Esophagus squamous epithelium (tissue), 5 donors: ENCODE results near the gene HUNK. TPM values are rescaled to one million over a fixed set of nuclear protein-coding genes. Genes with fewer than 3 reads are reported as not detected.

ENCODE experiments used
- DNase-seq: peaks from one replicate; lab custom pipeline; 2025; lab: John Stamatoyannopoulos, UW
- H3K27ac ChIP-seq, 4 donors: fragments of 200-600 bp; sonication (generic); one replicate each; pipeline ENCODE4 v1.5.1; 2016 to 2019; ENCODE audit warnings: mild to moderate bottlenecking in 1 of 4
- H3K27me3 ChIP-seq, 4 donors: fragments of 200-600 bp; sonication (generic); 1 replicate in 3 of 4; 2 replicates in 1 of 4; pipeline versions ENCODE4 v1.5.1 to v1.6.0; 2017 to 2021; ENCODE audit warnings: antibody characterized with exemption in 1 of 4
- H3K36me3 ChIP-seq, 3 donors: fragments of 200-600 bp; sonication (generic); one replicate each; pipeline ENCODE4 v1.5.1; 2016 to 2019
- H3K4me1 ChIP-seq, 3 donors: fragments of 200-600 bp; sonication (generic); one replicate each; pipeline ENCODE4 v1.5.1; 2017 to 2019
- H3K4me3 ChIP-seq, 4 donors: fragments of 200-600 bp; sonication (generic); 1 replicate in 3 of 4; 2 replicates in 1 of 4; pipeline ENCODE4 v1.5.1; 2016 to 2019; ENCODE audit warnings: mild to moderate bottlenecking in 2 of 4, moderate library complexity in 1 of 4
- H3K9me3 ChIP-seq, 3 donors: fragments of 200-600 bp; sonication (generic); one replicate each; pipeline ENCODE4 v1.5.1; 2016 to 2019
- CTCF ChIP-seq, 6 experiments: fragments of 450-650 bp in 4 of 6; fragments of 200-600 bp in 2 of 6; sonication (generic) in 2 of 6; IDR thresholded peaks; one replicate each; pipeline ENCODE4 v1.5.1; 2016 to 2019; ENCODE audit warnings: antibody characterized with exemption in 6 of 6, mild to moderate bottlenecking in 4 of 6, moderate library complexity in 4 of 6
- POLR2A ChIP-seq, 4 donors: fragments of 450-650 bp; IDR thresholded peaks; one replicate each; pipeline ENCODE4 v1.6.1; 2017; ENCODE audit warnings: antibody characterized with exemption in 4 of 4, mild to moderate bottlenecking in 4 of 4, moderate library complexity in 3 of 4
- WGBS, 2 donors: methylation state at CpG; one replicate each; pipeline ENCODE4 v1.1.5; 2018; 5-methylcytosine and 5-hydroxymethylcytosine counted together
- intact Hi-C: fragments of 100-400 bp; cut with DNase I; formaldehyde crosslinking; loops from one replicate; pipeline ENCODE4 v1.15.0; 2022
- total RNA-seq, 4 donors: library from RNA; depleted of rRNA; stranded (reverse); fragments of >200 nt; gene quantifications; one replicate each; pipeline ENCODE4 v1.1.0, GENCODE V29; 2016
- donor health status: DM: yes; HTN: yes; CAD: no.

HUNK gene
- total RNA-seq, 4 donors from 2014 or later, result under 0.01 to 2.8 (median 0.42) TPM

- H3K4me1 ChIP-seq, result no peaks in the 10 kb centered on the region
- intact Hi-C loops, result no loop called here
These were observed 35.0 kb upstream of the HUNK start for GRCh38 chr21:31837618-31838390.

GRCh38 chr21:31838586-31839355 is 34.0 kb upstream of the HUNK start:
- no peaks in the 10 kb centered on the region for H3K4me1 ChIP-seq
- no peaks in the 10 kb centered on the region for H3K36me3 ChIP-seq
- 84 to 90% methylated on average over 5 of the region's 5 CpGs for WGBS, 2 donors
- no peak overlapping the region for H3K27ac ChIP-seq
- no peak for TF ChIP-seq CTCF (IDR thresholded peaks at IDR 0.05)
- TF ChIP-seq POLR2A (IDR thresholded peaks at IDR 0.05), result no peak
- H3K9me3 ChIP-seq, result no peaks in the 10 kb centered on the region
- H3K4me3 ChIP-seq, result no peak overlapping the region
- intact Hi-C loops, result no loop called here
- no peak for DNase-seq
- H3K27me3 ChIP-seq, result peaks cover 0 to 14% (median 0%) of the 10 kb centered on the region in 4 donors

More at GRCh38 chr21:31837618-31838390, 35.0 kb upstream of the HUNK start:
- Histone ChIP-seq H3K36me3 (no peaks in the 10 kb centered on the region), H3K27me3 (peaks cover 0 to 16% (median 0%) of the 10 kb centered on the region in 4 donors), H3K9me3 (no peaks in the 10 kb centered on the region), H3K4me3 (no peak overlapping the region), H3K27ac (no peak overlapping the region)
- DNase-seq, result no peak
- WGBS, 2 donors, result 63 to 73% methylated on average over 3 of the region's 3 CpGs
- TF ChIP-seq CTCF (IDR thresholded peaks at IDR 0.05) (no peak), POLR2A (IDR thresholded peaks at IDR 0.05) (no peak)

- Histone ChIP-seq H3K36me3 (no peaks in the 10 kb centered on the region), H3K9me3 (no peaks in the 10 kb centered on the region), H3K27ac (no peak overlapping the region), H3K4me1 (no peaks in the 10 kb centered on the region), H3K27me3 (peaks cover 0 to 11% (median 0%) of the 10 kb centered on the region in 4 donors), H3K4me3 (no peak overlapping the region)
- intact Hi-C loops, result no loop called here
- no peak for DNase-seq
- TF ChIP-seq POLR2A (IDR thresholded peaks at IDR 0.05) (no peak), CTCF (IDR thresholded peaks at IDR 0.05) (no peak)
These were observed 28.6 kb upstream of the HUNK start for GRCh38 chr21:31844206-31844605.

- no peak overlapping the region for H3K27ac ChIP-seq
- intact Hi-C loops, result no loop called here
- H3K4me3 ChIP-seq, result no peak overlapping the region
- no peak for DNase-seq
- TF ChIP-seq CTCF (IDR thresholded peaks at IDR 0.05) (no peak), POLR2A (IDR thresholded peaks at IDR 0.05) (no peak)
- no peaks in the 10 kb centered on the region for H3K36me3 ChIP-seq
- H3K27me3 ChIP-seq, result peaks cover 0 to 11% (median 0%) of the 10 kb centered on the region in 4 donors
- H3K4me1 ChIP-seq, result no peaks in the 10 kb centered on the region
- WGBS, 2 donors, result 64 to 69% methylated on average over 5 to 6 of the region's 6 CpGs
- no peaks in the 10 kb centered on the region for H3K9me3 ChIP-seq
These were observed 27.6 kb upstream of the HUNK start for GRCh38 chr21:31845151-31845729.

- WGBS, 2 donors, result 64 to 100% methylated on average over 1 of the region's 1 CpG
- no peak overlapping the region for H3K4me3 ChIP-seq
- H3K36me3 ChIP-seq, result no peaks in the 10 kb centered on the region
- intact Hi-C loops, result no loop called here
- TF ChIP-seq POLR2A (IDR thresholded peaks at IDR 0.05), result no peak
- no peak for DNase-seq
- no peak overlapping the region for H3K27ac ChIP-seq
- peaks cover 0 to 9% (median 0%) of the 10 kb centered on the region in 4 donors for H3K27me3 ChIP-seq
- H3K4me1 ChIP-seq, result no peaks in the 10 kb centered on the region
- no peaks in the 10 kb centered on the region for H3K9me3 ChIP-seq
These were observed 26.1 kb upstream of the HUNK start for GRCh38 chr21:31846690-31847089.
